GM15510 (cell line): ENCODE results near the gene NCSTN.

Experiments
- POLR2A ChIP-seq: IDR thresholded peaks from 3 replicates; pipeline ENCODE4 v1.6.1; 2011; ENCODE audit warnings: borderline replicate concordance; ENCODE audit not compliant: insufficient read length; ENCODE audit errors: extremely low read depth

Gene NCSTN

GRCh38 chr1:160340146-160340545 lies 3.0 kb upstream of the NCSTN start:
- TF ChIP-seq POLR2A, result no peak

DNA sequence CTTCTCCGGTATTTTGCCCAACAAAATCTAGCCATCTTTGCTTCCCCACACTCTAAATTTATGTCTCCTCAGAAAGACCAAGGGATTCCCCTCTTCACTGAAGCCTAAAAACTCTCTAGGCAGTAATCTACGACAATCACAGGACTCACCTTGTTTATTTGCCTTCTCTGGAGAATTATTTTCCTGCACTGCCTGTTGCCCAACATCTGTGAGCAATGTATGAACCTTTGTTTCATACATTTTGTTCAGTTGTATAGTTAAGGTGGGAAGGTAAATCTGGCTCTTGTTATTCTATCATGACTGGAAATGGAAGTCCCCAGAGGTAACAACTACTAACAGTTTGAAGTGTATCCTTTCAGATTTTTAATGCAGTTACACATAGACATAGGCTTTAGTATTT lies 2.3 kb upstream of the NCSTN start:
- TF ChIP-seq POLR2A, result no peak

- TF ChIP-seq POLR2A, result no peak
These were observed 657 bp upstream of the NCSTN start for GRCh38 chr1:160342526-160342925.

DNA sequence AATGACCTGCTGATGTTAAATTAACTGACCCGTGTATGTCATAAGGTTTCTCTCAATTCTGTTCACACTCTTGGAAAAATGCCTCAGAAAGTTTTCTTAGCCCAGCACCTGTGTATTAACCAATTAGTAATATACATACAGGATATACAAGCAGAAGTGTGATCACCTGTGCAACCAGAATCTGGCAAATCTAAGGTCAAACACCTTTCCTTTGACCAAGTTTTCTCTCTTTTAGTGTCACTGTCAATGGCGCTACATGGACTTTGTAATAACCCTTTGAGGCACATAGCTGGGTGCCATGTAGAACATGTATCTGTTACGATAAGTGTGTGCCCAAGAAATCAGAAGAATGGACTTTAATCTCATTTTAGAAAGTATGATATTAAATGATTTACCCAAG lies 1.1 kb downstream of the NCSTN start:
- TF ChIP-seq POLR2A, result no peak

DNA sequence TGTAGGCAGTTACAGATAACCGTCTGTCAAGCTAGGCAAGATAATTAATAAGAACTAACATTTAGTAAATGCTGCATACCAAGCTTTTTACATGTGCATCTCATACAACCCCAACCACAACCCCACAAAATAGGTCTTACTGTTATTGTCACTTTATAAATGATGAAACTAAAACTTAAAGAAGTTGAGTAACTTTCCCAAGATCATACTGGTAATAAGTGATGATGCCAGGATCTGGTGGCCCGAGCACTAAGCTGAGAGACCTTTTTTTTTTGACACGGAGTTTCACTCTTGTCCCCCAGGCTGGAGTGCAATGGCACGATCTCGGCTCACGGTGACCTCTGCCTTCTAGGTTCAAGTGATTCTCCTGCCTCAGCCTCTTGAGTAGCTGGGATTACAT lies 1.8 kb downstream of the NCSTN start:
- no peak for TF ChIP-seq POLR2A

DNA sequence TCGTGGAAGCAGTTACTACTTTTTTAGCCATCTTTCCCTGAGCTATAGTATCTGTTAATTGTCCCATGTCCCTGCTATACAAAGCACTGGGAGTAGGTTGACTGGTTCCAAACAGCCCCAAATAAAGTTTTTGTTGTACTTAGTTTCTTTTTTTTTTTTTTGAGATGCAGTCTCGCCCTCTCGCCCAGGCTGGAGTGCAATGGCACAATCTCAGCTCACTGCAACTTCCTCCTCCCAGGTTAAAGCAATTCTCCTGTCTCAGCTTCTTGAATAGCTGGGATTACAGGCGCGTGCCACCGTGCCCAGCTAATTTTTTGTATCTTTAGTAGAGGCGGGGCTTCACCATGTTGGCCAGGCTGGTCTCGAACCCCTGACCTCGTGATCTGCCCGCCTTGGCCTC lies 3.3 kb downstream of the NCSTN start:
- no peak for TF ChIP-seq POLR2A

DNA sequence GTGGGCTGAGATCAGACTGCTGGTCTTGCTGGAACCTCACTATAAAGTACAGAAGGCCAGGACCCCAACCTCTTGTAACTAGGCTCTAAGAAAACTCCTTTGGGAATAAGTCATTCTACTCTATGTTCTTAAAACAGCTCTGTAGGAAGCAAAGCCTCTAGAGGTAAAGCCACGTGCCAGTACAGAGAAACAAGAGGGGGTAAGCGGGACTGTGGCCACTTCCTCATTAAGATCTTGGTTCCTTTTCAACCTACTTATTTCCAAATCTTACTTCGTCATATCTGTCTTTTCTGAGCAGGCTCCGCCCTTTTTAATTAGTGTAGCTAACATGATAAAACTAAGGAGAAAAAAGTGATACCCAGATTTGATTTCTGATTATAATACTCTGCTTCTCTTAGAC lies 3.8 kb downstream of the NCSTN start:
- TF ChIP-seq POLR2A, result no peak

GRCh38 chr1:160351629-160352028 lies 8.4 kb downstream of the NCSTN start:
- TF ChIP-seq POLR2A, result no peak

GRCh38 chr1:160352555-160352954 lies 9.4 kb downstream of the NCSTN start:
- no peak for TF ChIP-seq POLR2A

- TF ChIP-seq POLR2A, result no peak
These were observed 10.0 kb downstream of the NCSTN start for GRCh38 chr1:160353223-160353622.

DNA sequence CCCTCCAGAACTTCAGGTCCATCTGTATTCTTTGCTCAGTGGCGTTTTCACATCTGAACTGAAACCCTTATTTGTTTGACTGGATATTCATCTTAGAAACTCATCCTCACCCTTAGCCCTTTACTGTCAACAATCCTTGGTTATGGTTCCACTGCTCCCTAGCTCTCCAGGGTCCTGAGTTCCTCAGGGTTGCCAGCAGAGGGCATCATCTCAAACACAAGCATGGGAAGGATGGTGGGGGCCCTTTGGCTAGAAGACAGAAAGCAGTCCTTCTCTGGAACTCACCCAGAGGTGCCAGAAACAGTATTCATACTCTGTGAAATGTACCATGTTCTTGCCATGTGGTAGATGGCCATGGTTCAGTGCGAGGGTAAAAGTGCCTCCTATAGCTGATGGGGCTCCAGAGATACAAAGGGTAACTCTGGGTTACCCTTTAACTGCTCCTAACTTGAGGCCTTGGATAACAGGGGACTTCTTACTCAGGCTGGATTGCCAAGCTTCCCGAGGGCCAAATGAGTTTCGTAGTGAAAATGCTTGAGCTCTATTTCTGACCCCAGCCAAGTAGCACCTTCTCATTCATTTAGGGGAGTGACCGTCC lies 11.3 kb downstream of the NCSTN start:
- no peak for TF ChIP-seq POLR2A

- no peak for TF ChIP-seq POLR2A
These were observed 14.3 kb downstream of the NCSTN start for GRCh38 chr1:160357286-160358002.

DNA sequence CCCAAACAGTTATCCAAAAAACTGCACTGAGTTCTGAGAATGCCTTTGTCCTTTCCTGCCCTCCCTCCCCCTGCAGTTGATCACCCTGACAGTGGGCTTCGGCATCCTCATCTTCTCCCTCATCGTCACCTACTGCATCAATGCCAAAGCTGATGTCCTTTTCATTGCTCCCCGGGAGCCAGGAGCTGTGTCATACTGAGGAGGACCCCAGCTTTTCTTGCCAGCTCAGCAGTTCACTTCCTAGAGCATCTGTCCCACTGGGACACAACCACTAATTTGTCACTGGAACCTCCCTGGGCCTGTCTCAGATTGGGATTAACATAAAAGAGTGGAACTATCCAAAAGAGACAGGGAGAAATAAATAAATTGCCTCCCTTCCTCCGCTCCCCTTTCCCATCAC lies 14.9 kb downstream of the NCSTN start:
- TF ChIP-seq POLR2A, result no peak

DNA sequence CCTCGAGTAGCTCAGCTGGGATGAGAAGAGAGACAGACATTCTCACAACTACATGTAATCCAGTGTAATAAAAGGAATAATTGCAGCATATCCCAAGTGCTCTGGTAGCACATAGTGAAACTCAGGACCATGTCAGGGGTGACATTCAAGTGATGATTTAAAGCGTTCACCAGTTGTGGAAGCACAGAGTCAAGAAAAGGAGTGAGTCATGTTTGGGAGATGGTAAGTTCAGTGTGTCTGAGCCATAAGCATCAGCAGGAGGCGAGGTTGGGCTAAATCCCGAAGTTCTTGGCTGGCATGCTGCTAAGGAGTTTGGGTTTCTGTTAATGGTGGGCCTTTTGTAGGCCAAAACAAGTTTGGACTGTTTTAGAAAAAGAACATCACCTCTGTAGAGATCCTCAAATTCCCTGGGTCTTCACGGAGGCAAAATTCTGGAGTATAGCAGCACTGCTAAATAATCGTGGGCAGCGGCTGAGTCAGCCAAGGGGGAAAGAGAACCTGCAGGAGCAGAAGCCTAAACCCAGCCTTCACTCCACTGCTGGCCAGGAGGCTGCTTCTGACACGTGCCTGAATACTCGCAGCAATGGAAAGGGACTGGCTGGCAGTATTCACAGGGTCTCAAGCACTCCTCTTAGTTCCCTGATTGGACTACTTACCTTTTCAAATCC lies 16.5 kb downstream of the NCSTN start:
- no peak for TF ChIP-seq POLR2A

- TF ChIP-seq POLR2A, result no peak
These were observed 17.1 kb downstream of the NCSTN start for GRCh38 chr1:160360227-160360695.

- TF ChIP-seq POLR2A, result no peak
These were observed 18.0 kb downstream of the NCSTN start for GRCh38 chr1:160361199-160361598.

- TF ChIP-seq POLR2A, result no peak
These were observed 18.6 kb downstream of the NCSTN start for GRCh38 chr1:160361814-160362167.
